GM21786 (cell line): ENCODE results near the gene ZNF839.

Experiments
- ATAC-seq: cut with Tn5 transposase; IDR thresholded peaks from one replicate; pipeline ENCODE4 v1.9.1; 2021; ENCODE audit not compliant: unreplicated experiment

The ZNF839 gene

GRCh38 chr14:102371361-102371760 is 51.8 kb downstream of the ZNF839 start:
- no peak for ATAC-seq

GRCh38 chr14:102373110-102373509 is 53.6 kb downstream of the ZNF839 start:
- ATAC-seq: peak; percentile 46

GRCh38 chr14:102374264-102374663 is 54.7 kb downstream of the ZNF839 start:
- ATAC-seq: no peak

- ATAC-seq: no peak
Measured at GRCh38 chr14:102375119-102375518, 55.6 kb downstream of the ZNF839 start.

- no peak for ATAC-seq
Measured at GRCh38 chr14:102377696-102378095, 58.1 kb downstream of the ZNF839 start.

GRCh38 chr14:102378830-102379229 is 59.3 kb downstream of the ZNF839 start:
- ATAC-seq: no peak

GRCh38 chr14:102387086-102387485 is 67.5 kb downstream of the ZNF839 start:
- ATAC-seq: no peak

GRCh38 chr14:102389246-102389645 is 69.7 kb downstream of the ZNF839 start:
- ATAC-seq: no peak

- no peak for ATAC-seq
Measured at GRCh38 chr14:102390064-102390855, 70.7 kb downstream of the ZNF839 start.
